Measurements from ENCODE around the gene ETS1.

ETS1 gene

GRCh38 chr11:128518493-128519207, 68.7 kb downstream of the ETS1 start:
- Histone ChIP-seq H3K9ac (ENCODE audit: low read length) (peak overlapping the region; percentile 17), H2AFZ (ENCODE audit: low read depth, low read length) (no peak overlapping the region), H3K27ac (ENCODE audit: low read length) (no peak overlapping the region), H3K4me3 (ENCODE audit: low read length) (peak overlapping the region; percentile 91), H3K79me2 (ENCODE audit: low read length) (peaks cover 85% of the 10 kb centered on the region), H3K9me3 (ENCODE audit: insufficient read depth, low read length) (no peaks in the 10 kb centered on the region), H3K27me3 (ENCODE audit: low read depth, low read length) (no peaks in the 10 kb centered on the region), H4K20me1 (ENCODE audit: insufficient read depth, low read length) (peaks cover 69% of the 10 kb centered on the region), H3K4me1 (ENCODE audit: low read length) (peaks cover 59% of the 10 kb centered on the region), H3K36me3 (replicated peaks; ENCODE audit: low read depth, low read length) (peaks cover 45% of the 10 kb centered on the region), H3K4me2 (ENCODE audit: low read length) (peak overlapping the region; percentile 96)
- TF ChIP-seq EZH2phosphoT487 (IDR thresholded peaks at IDR 0.05; ENCODE audit: low read depth) (no peak), CTCF (IDR thresholded peaks at IDR 0.05; ENCODE audit: low read depth, low read length) (no peak)

DNA sequence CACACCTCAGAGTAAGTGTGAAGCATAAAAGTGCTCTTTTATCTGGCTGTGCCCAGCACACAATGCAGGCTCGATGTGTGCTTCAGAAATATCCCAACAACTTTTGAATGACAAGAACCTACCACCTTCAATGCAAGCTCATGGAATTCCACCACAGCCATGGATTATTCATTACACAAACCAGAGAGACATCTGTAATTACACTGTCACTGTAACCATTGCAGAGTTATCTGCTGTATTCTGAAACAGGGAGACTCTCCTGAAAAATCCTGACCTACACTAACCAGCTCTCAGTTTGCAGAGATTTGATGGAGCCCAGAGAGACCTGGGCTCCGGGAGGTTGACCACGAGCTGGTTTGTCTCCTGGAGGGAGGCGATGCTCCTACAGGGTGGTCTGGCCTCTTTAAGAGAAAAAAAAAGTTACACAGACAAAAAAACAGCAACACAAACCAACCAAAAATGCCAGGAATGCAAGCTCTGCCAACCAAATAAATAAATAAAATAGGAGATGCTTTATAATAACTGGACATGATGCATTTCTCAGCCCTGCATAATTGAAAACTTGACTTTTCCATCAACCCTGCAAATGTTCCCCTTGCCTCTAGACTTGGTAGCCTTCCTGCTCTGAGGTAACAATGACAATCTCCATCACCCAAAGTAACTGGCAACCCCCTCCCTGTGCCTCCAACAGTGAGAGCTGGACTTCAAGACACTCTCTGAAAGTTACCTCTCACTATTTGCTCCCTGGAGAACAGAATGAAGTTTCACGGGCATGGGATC, 69.7 kb downstream of the ETS1 start:
- Histone ChIP-seq H2AFZ (ENCODE audit: low read depth, low read length) (no peak overlapping the region), H3K4me1 (ENCODE audit: low read length) (peaks cover 49% of the 10 kb centered on the region), H3K9me3 (ENCODE audit: insufficient read depth, low read length) (no peaks in the 10 kb centered on the region), H3K4me2 (ENCODE audit: low read length) (peak overlapping the region; percentile 96), H3K27ac (ENCODE audit: low read length) (no peak overlapping the region), H3K79me2 (ENCODE audit: low read length) (peaks cover 95% of the 10 kb centered on the region), H3K27me3 (ENCODE audit: low read depth, low read length) (no peaks in the 10 kb centered on the region), H4K20me1 (ENCODE audit: insufficient read depth, low read length) (peaks cover 75% of the 10 kb centered on the region), H3K9ac (ENCODE audit: low read length) (no peak overlapping the region), H3K36me3 (replicated peaks; ENCODE audit: low read depth, low read length) (peaks cover 52% of the 10 kb centered on the region), H3K4me3 (ENCODE audit: low read length) (no peak overlapping the region)
- no peak for TF ChIP-seq CTCF (IDR thresholded peaks at IDR 0.05; ENCODE audit: low read depth, low read length)
- no peak for TF ChIP-seq EZH2phosphoT487 (IDR thresholded peaks at IDR 0.05; ENCODE audit: low read depth)

DNA sequence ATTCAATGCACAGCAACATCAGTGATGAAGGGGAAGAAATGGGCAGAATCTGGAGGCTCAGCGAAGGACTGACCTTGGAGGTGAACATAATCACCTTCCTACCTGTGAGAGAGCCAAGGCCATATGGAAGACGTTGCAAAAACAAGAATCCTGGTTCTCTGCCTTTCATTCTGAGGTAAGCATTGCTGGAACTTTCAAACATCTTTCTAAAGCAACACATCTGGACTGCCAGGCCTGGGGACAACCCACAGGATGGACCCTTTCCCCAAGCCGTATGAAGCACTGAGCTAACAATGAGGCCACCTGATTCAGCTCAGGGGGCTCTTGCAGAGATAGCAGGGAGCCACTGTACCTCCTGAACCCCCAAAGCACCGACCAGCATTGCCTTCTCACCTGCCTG, 70.5 kb downstream of the ETS1 start:
- Histone ChIP-seq H3K9ac (ENCODE audit: low read length) (no peak overlapping the region), H3K4me1 (ENCODE audit: low read length) (peaks cover 49% of the 10 kb centered on the region), H3K27ac (ENCODE audit: low read length) (no peak overlapping the region), H3K4me2 (ENCODE audit: low read length) (peak overlapping the region; percentile 96; the same call in 1 of the 2 replicates), H3K9me3 (ENCODE audit: insufficient read depth, low read length) (no peaks in the 10 kb centered on the region), H3K79me2 (ENCODE audit: low read length) (peaks cover 100% of the 10 kb centered on the region), H3K36me3 (replicated peaks; ENCODE audit: low read depth, low read length) (peaks cover 59% of the 10 kb centered on the region), H3K4me3 (ENCODE audit: low read length) (no peak overlapping the region), H4K20me1 (ENCODE audit: insufficient read depth, low read length) (peaks cover 82% of the 10 kb centered on the region), H3K27me3 (ENCODE audit: low read depth, low read length) (no peaks in the 10 kb centered on the region), H2AFZ (ENCODE audit: low read depth, low read length) (no peak overlapping the region)
- TF ChIP-seq CTCF (IDR thresholded peaks at IDR 0.05; ENCODE audit: low read depth, low read length) (no peak), EZH2phosphoT487 (IDR thresholded peaks at IDR 0.05; ENCODE audit: low read depth) (no peak)
